Chondrocyte (in vitro differentiated cells): ENCODE data around the gene RNFT2. TPM values are rescaled to one million over a fixed set of nuclear protein-coding genes. Genes with fewer than 3 reads are reported as not detected.
A peak's percentile ranks its signal among the peaks of the same experiment; 100 is the strongest.

ENCODE experiments used
- DNase-seq: peaks from one replicate; pipeline ENCODE4 v3.0.0; 2021; ENCODE audit warnings: mixed read lengths, low spot score
- H3K27ac Mint-ChIP-seq: one replicate; pipeline ENCODE4 v1.8.0; 2021; ENCODE audit warnings: mild to moderate bottlenecking, moderate library complexity, mixed read lengths; ENCODE audit not compliant: unreplicated experiment
- H3K27me3 Mint-ChIP-seq: 2 replicates; pipeline ENCODE4 v1.8.0; 2021; ENCODE audit warnings: low read depth, mixed read lengths
- H3K36me3 Mint-ChIP-seq: 2 replicates; pipeline ENCODE4 v1.8.0; 2021; ENCODE audit warnings: low read depth, mixed read lengths
- H3K4me1 Mint-ChIP-seq: 2 replicates; pipeline ENCODE4 v1.8.0; 2021; ENCODE audit warnings: low read depth, mild to moderate bottlenecking, mixed read lengths
- H3K4me3 Mint-ChIP-seq: one replicate; pipeline ENCODE4 v1.8.0; 2021; ENCODE audit warnings: mild to moderate bottlenecking, moderate library complexity, mixed read lengths; ENCODE audit not compliant: unreplicated experiment
- H3K9me3 Mint-ChIP-seq: 2 replicates; pipeline ENCODE4 v1.8.0; 2021; ENCODE audit warnings: low read depth, mixed read lengths
- long read RNA-seq: library from polyadenylated mRNA; stranded (forward); transcript quantifications from one replicate; pipeline ENCODE4 v2.0.0, GENCODE V29; 2021
- total RNA-seq: library from RNA; stranded (reverse); gene quantifications from 3 replicates; pipeline ENCODE4 v1.2.1, GENCODE V29; 2021
- TF ChIP-seq, protein P1 (sequence below): fragments of 200-600 bp; sonication (generic); IDR thresholded peaks from 2 replicates; pipeline ENCODE4 v1.5.0; 2021; ENCODE audit warnings: antibody characterized with exemption, mild to moderate bottlenecking, moderate library complexity

Gene RNFT2, protein sequence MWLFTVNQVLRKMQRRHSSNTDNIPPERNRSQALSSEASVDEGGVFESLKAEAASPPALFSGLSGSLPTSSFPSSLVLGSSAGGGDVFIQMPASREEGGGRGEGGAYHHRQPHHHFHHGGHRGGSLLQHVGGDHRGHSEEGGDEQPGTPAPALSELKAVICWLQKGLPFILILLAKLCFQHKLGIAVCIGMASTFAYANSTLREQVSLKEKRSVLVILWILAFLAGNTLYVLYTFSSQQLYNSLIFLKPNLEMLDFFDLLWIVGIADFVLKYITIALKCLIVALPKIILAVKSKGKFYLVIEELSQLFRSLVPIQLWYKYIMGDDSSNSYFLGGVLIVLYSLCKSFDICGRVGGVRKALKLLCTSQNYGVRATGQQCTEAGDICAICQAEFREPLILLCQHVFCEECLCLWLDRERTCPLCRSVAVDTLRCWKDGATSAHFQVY
- 5.1 to 9.8 TPM (median 6.6 TPM) in 3 replicates for total RNA-seq
- long read RNA-seq, partial matches to known transcripts, result 1 of 4 reads
- long read RNA-seq, other reads (novel, unspliced or antisense), result 3 of 4 reads

DNA sequence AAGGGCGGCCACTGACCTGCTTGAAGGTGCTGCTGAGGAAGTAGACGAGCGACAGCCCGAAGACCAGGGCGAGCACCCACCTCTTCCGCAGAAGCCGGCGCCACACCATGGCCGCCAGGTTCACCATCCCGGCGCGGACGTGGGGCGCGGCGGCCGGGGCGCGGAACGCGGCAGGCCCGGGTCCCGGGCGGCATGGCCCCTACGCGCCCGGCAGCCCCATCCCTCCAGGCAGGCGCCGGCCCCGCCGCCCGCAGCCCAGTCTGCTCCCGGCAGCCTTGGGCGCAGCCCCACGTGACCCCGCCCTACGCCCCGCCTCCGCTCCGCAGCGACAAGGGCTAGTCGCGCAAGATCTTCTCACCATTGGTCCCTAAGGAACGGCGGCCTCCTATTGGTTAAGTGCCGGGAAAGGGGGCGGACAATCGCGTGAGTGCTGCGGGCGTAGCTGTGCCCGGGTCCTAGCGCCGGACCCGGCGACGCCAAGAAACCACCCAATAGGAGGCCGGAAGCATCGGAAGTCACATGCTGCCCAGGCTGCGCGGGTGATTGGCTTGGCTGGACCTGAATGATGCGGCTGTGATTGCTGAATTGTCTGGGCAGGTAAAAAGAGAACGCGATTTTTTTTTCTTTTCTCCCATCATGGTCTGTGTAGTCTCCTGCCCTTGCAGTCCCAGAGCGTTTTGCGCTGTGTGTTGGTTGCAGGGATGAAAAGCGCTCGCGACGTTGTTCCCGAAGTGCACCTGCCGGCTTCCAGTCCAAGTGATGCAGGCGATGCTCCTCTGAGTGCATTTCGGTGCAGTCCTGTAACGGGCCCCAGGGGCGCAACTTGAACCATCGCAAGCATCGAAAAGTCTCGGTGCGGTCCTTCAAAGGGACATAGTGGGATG lies at the start of gene RNFT2, which contains the start of gene SPRING1:
Gene RNFT2, plus strand, starts transcription at position 542 of the 884 bp plus-strand sequence. CDS start 2,183 bp downstream, outside the sequence.
Gene SPRING1, minus strand, starts transcription at position 296 of the 884 bp plus-strand sequence. Its CDS starts 169 bp downstream, at position 127.
- Mint-ChIP-seq H3K9me3 (no peaks in the 10 kb centered on the region), H3K36me3 (peaks cover 9% of the 10 kb centered on the region), H3K27me3 (no peaks in the 10 kb centered on the region), H3K4me1 (peaks cover 25% of the 10 kb centered on the region), H3K4me3 (peak within 1 kb of the TSS; percentile 88), H3K27ac (peak within 1 kb of the TSS; percentile 80)
- DNase-seq, result peak; percentile 99
- TF ChIP-seq, protein P1, sequence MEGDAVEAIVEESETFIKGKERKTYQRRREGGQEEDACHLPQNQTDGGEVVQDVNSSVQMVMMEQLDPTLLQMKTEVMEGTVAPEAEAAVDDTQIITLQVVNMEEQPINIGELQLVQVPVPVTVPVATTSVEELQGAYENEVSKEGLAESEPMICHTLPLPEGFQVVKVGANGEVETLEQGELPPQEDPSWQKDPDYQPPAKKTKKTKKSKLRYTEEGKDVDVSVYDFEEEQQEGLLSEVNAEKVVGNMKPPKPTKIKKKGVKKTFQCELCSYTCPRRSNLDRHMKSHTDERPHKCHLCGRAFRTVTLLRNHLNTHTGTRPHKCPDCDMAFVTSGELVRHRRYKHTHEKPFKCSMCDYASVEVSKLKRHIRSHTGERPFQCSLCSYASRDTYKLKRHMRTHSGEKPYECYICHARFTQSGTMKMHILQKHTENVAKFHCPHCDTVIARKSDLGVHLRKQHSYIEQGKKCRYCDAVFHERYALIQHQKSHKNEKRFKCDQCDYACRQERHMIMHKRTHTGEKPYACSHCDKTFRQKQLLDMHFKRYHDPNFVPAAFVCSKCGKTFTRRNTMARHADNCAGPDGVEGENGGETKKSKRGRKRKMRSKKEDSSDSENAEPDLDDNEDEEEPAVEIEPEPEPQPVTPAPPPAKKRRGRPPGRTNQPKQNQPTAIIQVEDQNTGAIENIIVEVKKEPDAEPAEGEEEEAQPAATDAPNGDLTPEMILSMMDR, result no peak

DNA sequence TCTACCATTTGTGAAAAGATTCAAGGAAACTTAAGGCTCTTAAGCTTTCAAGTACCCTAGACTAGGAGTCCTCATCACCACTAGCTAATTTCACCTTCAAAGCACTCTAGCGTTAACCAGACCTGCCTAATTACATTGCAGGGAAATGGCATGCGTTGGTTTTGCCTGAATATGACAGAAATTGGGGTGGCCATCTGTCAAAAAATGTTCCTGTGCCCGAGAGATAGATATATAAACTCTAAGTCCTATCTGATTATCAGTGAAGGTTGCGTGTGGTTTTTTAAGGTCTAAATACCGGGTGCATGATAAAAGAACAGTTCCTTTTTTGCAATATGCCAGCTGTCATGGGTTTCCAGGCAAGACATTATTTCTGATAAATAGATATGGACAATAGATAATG lies 48.6 kb upstream of the RNFT2 start:
- TF ChIP-seq, protein P1, result no peak
- Mint-ChIP-seq H3K4me1 (peaks cover 6% of the 10 kb centered on the region), H3K27ac (no peak overlapping the region), H3K9me3 (no peaks in the 10 kb centered on the region), H3K36me3 (peaks cover 3% of the 10 kb centered on the region), H3K27me3 (peaks cover 13% of the 10 kb centered on the region), H3K4me3 (no peak overlapping the region)
- DNase-seq, result no peak

DNA sequence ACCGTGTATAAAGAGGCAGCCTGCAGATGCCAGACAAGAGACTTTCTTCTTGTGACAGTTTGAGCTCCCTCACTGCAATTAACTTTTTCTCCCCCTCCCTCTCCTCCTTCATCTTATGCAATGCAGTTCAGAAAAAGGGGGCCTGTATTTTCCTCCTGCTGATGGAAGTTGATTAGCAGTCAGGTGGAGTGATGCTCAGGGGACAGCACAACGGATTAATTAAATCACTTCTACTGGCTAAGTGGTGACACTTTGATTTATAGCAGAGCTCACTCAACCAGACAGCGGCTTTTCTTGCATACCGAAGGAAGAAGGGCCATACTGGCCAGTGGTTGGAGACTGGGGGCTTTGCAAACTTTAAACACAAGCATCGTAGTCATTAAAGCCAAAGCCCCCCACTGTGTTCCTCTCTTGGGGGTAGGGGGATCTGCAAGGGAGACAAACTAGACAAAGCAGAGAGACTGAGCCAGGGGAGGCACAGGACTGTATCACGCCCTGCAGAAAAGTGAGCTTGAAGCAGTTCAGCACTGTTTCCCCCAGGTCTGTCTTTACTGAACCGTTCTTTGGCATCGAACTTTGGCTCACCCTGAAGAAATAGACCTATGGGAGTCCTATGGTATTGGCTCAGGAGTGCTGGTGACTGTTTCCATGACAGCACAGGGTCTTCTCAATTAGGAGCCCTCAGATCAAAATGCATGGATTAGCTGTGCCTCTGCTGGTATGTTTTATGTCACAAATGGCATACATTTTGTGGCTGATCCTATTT lies 48.0 kb upstream of the RNFT2 start:
- TF ChIP-seq, protein P1, result no peak
- H3K27ac Mint-ChIP-seq, result no peak overlapping the region
- peaks cover 19% of the 10 kb centered on the region for H3K27me3 Mint-ChIP-seq
- no peak for DNase-seq
- no peak overlapping the region for H3K4me3 Mint-ChIP-seq
- peaks cover 3% of the 10 kb centered on the region for H3K36me3 Mint-ChIP-seq
- no peaks in the 10 kb centered on the region for H3K9me3 Mint-ChIP-seq
- peaks cover 6% of the 10 kb centered on the region for H3K4me1 Mint-ChIP-seq

DNA sequence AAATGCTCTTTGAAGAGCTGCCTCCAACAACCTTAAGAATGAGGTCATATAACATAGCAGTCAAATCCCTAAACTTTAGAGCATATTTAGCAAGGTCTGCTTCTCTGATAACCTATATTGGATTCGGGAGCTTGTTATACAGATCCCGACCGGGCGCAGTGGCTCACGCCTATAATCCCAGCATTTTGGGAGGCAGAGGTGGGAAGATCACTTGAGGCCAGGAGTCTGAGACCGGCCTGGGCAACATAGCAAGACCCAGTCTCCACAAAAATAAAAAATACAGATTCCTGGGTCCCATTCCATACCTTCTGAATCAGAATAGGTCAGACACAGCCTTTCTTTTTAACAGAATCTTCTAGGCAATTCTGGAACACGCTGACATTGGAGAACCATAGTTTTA lies 46.9 kb upstream of the RNFT2 start:
- peaks cover 3% of the 10 kb centered on the region for H3K36me3 Mint-ChIP-seq
- TF ChIP-seq, protein P1, result no peak
- H3K4me3 Mint-ChIP-seq, result no peak overlapping the region
- peaks cover 6% of the 10 kb centered on the region for H3K4me1 Mint-ChIP-seq
- no peak for DNase-seq
- H3K9me3 Mint-ChIP-seq, result no peaks in the 10 kb centered on the region
- peaks cover 19% of the 10 kb centered on the region for H3K27me3 Mint-ChIP-seq
- H3K27ac Mint-ChIP-seq, result no peak overlapping the region
